ENCODE measurements around the gene SVOPL. TPM values are rescaled to one million over a fixed set of nuclear protein-coding genes. Genes with fewer than 3 reads are reported as not detected.

SVOPL gene
- polyA plus RNA-seq, 1 of the 3 experiments (the other 2 are of a cell fraction): not detected

- WGBS (ENCODE audit: low lambda C conversion rate): 63% methylated on average over 2 of the region's 2 CpGs
- TF ChIP-seq RAD21 (IDR thresholded peaks at IDR 0.05; ENCODE audit: low read length) (no peak), POLR2AphosphoS5 (IDR thresholded peaks at IDR 0.05; ENCODE audit: low read depth, low read length) (no peak), RXRA (IDR thresholded peaks at IDR 0.05; ENCODE audit: borderline replicate concordance, low read depth) (no peak), CHD2 (IDR thresholded peaks at IDR 0.05; ENCODE audit: low read length, partially characterized antibody) (no peak)
- Histone ChIP-seq H3K4me1 (ENCODE audit: control insufficient read depth in 1 of 2, insufficient read depth in 2 of 2, low read depth in 1 of 2, low read length in 1 of 2) (peaks cover 0 to 29% of the 10 kb centered on the region in 2 experiments; a peak in 2 of 4 replicates), H3K4me3 (ENCODE audit: low read depth in 2 of 2, low read length in 1 of 2) (no peak overlapping the region), H3F3A (replicated peaks; ENCODE audit: insufficient read depth) (no peaks in the 10 kb centered on the region), H3K36me3 (replicated peaks in 1 of 2; ENCODE audit: control insufficient read depth in 1 of 2, insufficient read depth in 2 of 2, low read length in 1 of 2) (no peaks in the 10 kb centered on the region), H3K9me3 (no peaks in the 10 kb centered on the region; the same call in 1 of the 2 replicates), H3K27ac (ENCODE audit: low read depth in 2 of 2, low read length in 1 of 2) (no peak overlapping the region), H3K9me2 (no peaks in the 10 kb centered on the region), H2AFZ (ENCODE audit: low read depth) (no peak overlapping the region), H3K79me2 (ENCODE audit: insufficient read depth) (no peaks in the 10 kb centered on the region), H3K9ac (no peak overlapping the region), H4K20me1 (ENCODE audit: insufficient read depth) (no peaks in the 10 kb centered on the region), H3K27me3 (ENCODE audit: insufficient read depth) (no peaks in the 10 kb centered on the region), H3K4me2 (no peak overlapping the region)
- DNase-seq: no peak
- ChIA-PET CTCF (interaction anchor here (3.4 kb wide), 1 partner anchor 507 kb away, joined by 12 read pairs; no protein-coding TSS in a partner anchor), POLR2A (no interaction called here)
Observed at GRCh38 chr7:138668229-138668596, 32.9 kb downstream of the SVOPL start.

DNA sequence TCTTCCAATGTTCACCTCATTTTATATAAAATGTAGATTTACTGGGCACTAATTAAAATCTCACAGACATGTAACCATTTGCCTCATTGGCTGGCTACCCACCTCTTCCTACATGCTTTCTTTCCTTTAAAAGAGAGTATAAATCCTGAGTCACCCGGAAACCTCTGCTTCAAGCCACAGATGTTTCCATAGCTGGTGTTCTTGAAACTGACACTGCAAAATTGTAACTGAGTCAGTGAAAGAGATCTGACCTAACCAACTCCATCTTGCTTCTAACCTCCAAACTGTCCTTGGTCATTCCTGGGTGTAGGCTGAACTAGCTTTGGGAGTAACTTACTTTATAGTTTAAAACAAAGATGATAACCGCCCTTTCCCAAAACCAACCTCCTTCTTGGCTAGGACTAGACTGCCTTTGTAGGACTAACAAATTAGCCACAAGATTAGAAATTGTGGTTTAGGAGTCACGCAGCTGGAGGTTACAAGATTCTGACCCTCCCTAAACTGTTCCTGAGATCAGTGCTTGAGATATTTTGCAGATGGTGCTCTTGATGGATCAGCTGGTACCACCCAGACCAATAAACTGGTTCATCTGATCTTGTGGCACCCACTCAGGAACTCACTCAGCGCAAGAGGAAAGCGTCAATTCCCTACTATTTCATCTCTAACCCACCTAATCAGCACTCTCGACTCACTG is 33.5 kb downstream of the SVOPL start:
- TF ChIP-seq PBX3 (IDR thresholded peaks at IDR 0.05) (no peak), EP300 (IDR thresholded peaks at IDR 0.05; ENCODE audit: borderline replicate concordance in 1 of 2, low read depth in 1 of 2, low read length in 1 of 2) (no peak), MXI1 (IDR thresholded peaks at IDR 0.05; ENCODE audit: low read depth, low read length) (no peak), ELF1 (IDR thresholded peaks at IDR 0.05) (no peak), JUND (IDR thresholded peaks at IDR 0.05) (no peak), CHD2 (IDR thresholded peaks at IDR 0.05; ENCODE audit: low read length, partially characterized antibody) (no peak), MAX (IDR thresholded peaks at IDR 0.05; ENCODE audit: low read depth) (no peak), RFX5 (IDR thresholded peaks at IDR 0.05; ENCODE audit: low read length) (no peak), EZH2phosphoT487 (IDR thresholded peaks at IDR 0.05; ENCODE audit: borderline replicate concordance, low read depth) (no peak), TEAD4 (IDR thresholded peaks at IDR 0.05; ENCODE audit: borderline replicate concordance, insufficient read depth) (no peak), NFIC (IDR thresholded peaks at IDR 0.05; ENCODE audit: borderline replicate concordance) (no peak), RAD21 (IDR thresholded peaks at IDR 0.05; ENCODE audit: low read length) (no peak), FOXM1 (IDR thresholded peaks at IDR 0.05; ENCODE audit: low read depth) (no peak), RXRA (IDR thresholded peaks at IDR 0.05; ENCODE audit: borderline replicate concordance, low read depth) (no peak), NRF1 (IDR thresholded peaks at IDR 0.05; ENCODE audit: low read depth, low read length) (no peak), ZBTB33 (IDR thresholded peaks at IDR 0.05; ENCODE audit: borderline replicate concordance, low read depth) (no peak)
- TF ChIP-seq, protein P1, sequence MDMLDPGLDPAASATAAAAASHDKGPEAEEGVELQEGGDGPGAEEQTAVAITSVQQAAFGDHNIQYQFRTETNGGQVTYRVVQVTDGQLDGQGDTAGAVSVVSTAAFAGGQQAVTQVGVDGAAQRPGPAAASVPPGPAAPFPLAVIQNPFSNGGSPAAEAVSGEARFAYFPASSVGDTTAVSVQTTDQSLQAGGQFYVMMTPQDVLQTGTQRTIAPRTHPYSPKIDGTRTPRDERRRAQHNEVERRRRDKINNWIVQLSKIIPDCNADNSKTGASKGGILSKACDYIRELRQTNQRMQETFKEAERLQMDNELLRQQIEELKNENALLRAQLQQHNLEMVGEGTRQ (IDR thresholded peaks at IDR 0.05; ENCODE audit: borderline replicate concordance, low read depth, low read length): no peak
- WGBS (ENCODE audit: low lambda C conversion rate): 26% methylated on average over 6 of the region's 6 CpGs
- CTCF ChIA-PET: interaction anchor here (1.2 to 3.4 kb wide), 2 partner anchors 71 to 506 kb away, joined by 6 to 12 read pairs; no protein-coding TSS in a partner anchor

More for the DNA sequence above, 33.5 kb downstream of the SVOPL start:
- Histone ChIP-seq H2AFZ (ENCODE audit: low read depth) (no peak overlapping the region), H3K4me2 (no peak overlapping the region), H3K9ac (no peak overlapping the region), H3K36me3 (replicated peaks in 1 of 2; ENCODE audit: control insufficient read depth in 1 of 2, insufficient read depth in 2 of 2, low read length in 1 of 2) (no peaks in the 10 kb centered on the region), H3K4me3 (ENCODE audit: low read depth in 2 of 2, low read length in 1 of 2) (no peak overlapping the region), H3K27ac (ENCODE audit: low read depth in 2 of 2, low read length in 1 of 2) (peak overlapping the region in 1 of 2 experiments; percentile 90; a peak in 2 of 4 replicates), H3K27me3 (ENCODE audit: insufficient read depth) (no peaks in the 10 kb centered on the region), H3K9me3 (no peaks in the 10 kb centered on the region; the same call in 1 of the 2 replicates), H3K4me1 (ENCODE audit: control insufficient read depth in 1 of 2, insufficient read depth in 2 of 2, low read depth in 1 of 2, low read length in 1 of 2) (peaks cover 0 to 34% of the 10 kb centered on the region in 2 experiments; a peak in 2 of 4 replicates), H4K20me1 (ENCODE audit: insufficient read depth) (no peaks in the 10 kb centered on the region), H3K9me2 (no peaks in the 10 kb centered on the region), H3F3A (replicated peaks; ENCODE audit: insufficient read depth) (no peaks in the 10 kb centered on the region), H3K79me2 (ENCODE audit: insufficient read depth) (no peaks in the 10 kb centered on the region)
- POLR2A ChIA-PET: no interaction called here
- DNase-seq: no peak
